ENCODE measurements around the gene ACOT9.
A peak's percentile ranks its signal among the peaks of the same experiment; 100 is the strongest.

The ACOT9 gene

DNA sequence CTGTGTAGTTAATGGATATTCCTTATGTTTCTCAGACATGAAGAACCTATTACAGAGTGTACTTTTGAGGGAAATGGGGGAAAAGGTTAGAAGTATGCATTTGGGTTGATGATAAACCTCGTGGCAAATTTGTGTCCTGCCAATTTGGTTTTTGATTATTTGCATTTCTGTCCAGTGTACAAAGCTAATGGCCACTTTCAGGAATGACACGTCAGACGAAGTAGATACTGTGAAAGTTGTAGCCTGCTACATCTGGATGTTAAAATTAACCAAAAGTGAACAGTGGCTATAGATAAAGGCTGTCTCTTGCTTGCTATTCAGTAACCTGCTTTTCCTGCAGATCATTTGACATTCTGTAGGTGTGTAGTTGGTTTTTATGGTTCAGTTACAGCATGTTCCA, 74.7 kb downstream of the ACOT9 start:
- TF ChIP-seq, protein P1, sequence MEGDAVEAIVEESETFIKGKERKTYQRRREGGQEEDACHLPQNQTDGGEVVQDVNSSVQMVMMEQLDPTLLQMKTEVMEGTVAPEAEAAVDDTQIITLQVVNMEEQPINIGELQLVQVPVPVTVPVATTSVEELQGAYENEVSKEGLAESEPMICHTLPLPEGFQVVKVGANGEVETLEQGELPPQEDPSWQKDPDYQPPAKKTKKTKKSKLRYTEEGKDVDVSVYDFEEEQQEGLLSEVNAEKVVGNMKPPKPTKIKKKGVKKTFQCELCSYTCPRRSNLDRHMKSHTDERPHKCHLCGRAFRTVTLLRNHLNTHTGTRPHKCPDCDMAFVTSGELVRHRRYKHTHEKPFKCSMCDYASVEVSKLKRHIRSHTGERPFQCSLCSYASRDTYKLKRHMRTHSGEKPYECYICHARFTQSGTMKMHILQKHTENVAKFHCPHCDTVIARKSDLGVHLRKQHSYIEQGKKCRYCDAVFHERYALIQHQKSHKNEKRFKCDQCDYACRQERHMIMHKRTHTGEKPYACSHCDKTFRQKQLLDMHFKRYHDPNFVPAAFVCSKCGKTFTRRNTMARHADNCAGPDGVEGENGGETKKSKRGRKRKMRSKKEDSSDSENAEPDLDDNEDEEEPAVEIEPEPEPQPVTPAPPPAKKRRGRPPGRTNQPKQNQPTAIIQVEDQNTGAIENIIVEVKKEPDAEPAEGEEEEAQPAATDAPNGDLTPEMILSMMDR (IDR thresholded peaks at IDR 0.05; ENCODE audit: low read depth, low read length): no peak
- peak in 1 of 2 donors; percentile 9 for DNase-seq (ENCODE audit: low read depth in 2 of 2)
- peak overlapping the region; percentile 71 to 75 for H3K4me3 ChIP-seq (replicated peaks in 1 of 2; ENCODE audit: low read depth in 2 of 2, low read length in 2 of 2)

DNA sequence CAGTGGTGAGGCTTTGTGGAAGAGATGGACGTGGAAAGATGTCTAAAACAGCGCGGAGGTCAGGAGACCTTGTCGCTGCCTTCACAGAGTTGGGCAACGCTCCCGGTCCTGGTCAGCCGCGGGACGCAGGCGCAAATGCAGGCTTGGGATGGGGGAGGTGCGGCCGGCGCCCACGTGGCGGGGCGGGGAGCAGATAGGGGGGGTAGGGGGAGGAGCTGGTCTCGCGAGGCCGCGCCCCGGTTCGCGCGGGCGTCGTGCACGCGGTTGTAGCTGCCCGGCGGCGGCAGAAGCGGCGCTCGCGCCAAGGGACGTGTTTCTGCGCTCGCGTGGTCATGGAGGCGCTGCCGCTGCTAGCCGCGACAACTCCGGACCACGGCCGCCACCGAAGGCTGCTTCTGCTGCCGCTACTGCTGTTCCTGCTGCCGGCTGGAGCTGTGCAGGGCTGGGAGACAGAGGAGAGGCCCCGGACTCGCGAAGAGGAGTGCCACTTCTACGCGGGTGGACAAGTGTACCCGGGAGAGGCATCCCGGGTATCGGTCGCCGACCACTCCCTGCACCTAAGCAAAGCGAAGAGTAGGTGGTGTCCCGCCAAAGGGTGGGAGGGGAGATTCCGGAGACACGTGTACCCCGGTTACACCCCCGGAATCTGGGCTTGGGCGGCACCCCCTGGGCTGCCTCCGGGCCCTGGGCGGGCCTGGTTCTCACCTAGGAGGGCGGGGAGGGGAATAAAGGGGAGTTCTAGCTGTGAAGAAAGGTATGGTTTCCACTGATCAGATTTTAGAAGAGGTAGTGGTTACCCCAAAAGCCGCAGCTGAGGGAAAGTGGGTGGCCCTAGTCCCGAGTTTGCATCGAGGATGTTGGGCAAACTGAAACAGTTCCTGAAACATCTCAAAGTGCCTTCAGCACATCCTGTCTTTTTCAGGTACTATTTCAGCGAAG, 75.6 kb downstream of the ACOT9 start, which contains the start of gene PRDX4:
Gene PRDX4, plus strand, starts transcription at position 255 of the 939 bp plus-strand sequence. Its CDS starts 78 bp downstream, at position 333.
- TF ChIP-seq, protein P1 (IDR thresholded peaks at IDR 0.05; ENCODE audit: low read depth, low read length): no peak
- peak; percentile 90 to 93 for DNase-seq (ENCODE audit: low read depth in 2 of 2)
- peak within 1 kb of the TSS; percentile 71 to 75 for H3K4me3 ChIP-seq (replicated peaks in 1 of 2; ENCODE audit: low read depth in 2 of 2, low read length in 2 of 2)

DNA sequence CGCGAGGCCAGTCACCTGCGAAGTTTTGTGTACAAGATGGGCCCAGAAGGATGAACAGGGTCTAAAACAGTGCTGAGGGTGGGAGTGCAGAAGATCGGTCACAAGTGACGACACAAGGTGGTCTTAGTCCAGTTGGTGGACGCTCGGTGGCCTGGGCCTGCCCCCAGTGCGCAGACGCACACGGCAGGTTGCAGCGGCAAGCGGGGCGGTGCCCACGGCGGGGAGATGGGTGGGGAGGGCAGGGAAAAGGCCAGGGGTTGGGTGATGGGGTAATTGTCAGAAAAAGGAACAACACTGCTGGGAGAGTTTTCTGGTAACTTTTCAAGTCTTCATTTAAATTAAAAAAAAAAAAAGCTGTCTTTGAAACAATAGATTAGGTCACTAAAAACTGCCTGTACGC, 76.8 kb downstream of the ACOT9 start:
- no peak for DNase-seq (ENCODE audit: low read depth in 2 of 2)
- TF ChIP-seq, protein P1 (IDR thresholded peaks at IDR 0.05; ENCODE audit: low read depth, low read length): no peak
- H3K4me3 ChIP-seq (replicated peaks in 1 of 2; ENCODE audit: low read depth in 2 of 2, low read length in 2 of 2): no peak overlapping the region

DNA sequence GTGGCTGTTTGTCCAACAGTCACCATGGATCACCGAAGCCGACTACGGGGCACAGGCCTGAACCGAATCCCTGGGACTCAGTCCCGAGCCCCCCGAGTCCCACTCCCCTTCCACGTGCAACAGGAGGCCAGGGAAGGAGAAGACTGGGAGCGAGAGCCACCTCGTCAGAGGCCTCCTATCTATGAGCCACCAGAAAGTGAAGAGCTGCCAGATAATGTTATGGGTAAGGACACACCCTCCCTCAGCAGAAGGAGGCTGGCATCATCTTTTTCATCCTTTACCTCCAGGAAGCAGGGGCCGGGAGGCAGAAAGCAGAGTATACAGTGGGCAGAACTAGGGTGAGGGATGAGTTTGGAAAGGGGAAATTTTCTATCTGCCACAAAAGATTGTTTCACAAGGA, 78.6 kb downstream of the ACOT9 start:
- no peak for DNase-seq (ENCODE audit: low read depth in 2 of 2)

DNA sequence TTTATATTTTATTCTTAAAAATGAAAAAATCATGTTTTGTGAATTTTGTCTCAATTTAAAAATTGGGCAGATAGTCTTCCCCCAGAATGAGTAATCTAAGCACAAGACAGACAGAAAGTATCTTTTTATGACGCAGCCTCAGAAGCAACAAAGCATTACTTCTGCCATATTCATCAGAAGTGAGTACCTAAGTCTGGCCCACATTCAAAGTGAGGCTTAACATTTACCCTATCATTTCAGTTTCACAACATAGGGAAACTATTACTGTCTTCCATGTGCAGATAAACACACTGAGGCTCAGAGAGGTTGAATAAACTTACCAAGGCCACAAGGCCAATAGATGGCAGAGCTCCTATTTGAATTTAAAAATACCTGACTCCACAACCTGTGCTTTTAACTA, 80.2 kb downstream of the ACOT9 start:
- no peak overlapping the region for H3K4me3 ChIP-seq (replicated peaks in 1 of 2; ENCODE audit: low read depth in 2 of 2, low read length in 2 of 2)
- DNase-seq (ENCODE audit: low read depth in 2 of 2): peak; percentile 17 to 72

More for the DNA sequence above, 78.6 kb downstream of the ACOT9 start:
- H3K4me3 ChIP-seq (replicated peaks in 1 of 2; ENCODE audit: low read depth in 2 of 2, low read length in 2 of 2): no peak overlapping the region
- TF ChIP-seq, protein P1 (IDR thresholded peaks at IDR 0.05; ENCODE audit: low read depth, low read length): no peak

DNA sequence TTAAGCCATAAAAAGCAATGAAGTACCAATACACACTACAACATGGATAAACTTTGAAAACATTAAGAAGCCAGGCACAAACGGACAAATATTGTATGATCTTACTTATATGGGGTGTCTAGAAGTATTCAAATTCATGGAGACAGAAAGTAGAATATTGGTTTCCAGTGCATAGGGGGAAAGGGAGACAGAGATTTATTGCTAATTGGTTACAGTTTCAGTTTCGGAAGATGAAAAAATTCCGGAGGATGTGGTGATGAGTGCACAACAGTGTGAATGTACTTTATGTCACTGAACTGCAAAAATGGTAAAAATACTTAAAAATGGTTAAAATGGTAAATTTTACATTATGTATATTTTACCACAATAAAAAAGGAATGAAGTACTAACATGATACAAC, 80.9 kb downstream of the ACOT9 start:
- TF ChIP-seq, protein P1 (IDR thresholded peaks at IDR 0.05; ENCODE audit: low read depth, low read length): no peak
- H3K4me3 ChIP-seq (replicated peaks in 1 of 2; ENCODE audit: low read depth in 2 of 2, low read length in 2 of 2): no peak overlapping the region
- no peak for DNase-seq (ENCODE audit: low read depth in 2 of 2)

More for the DNA sequence above, 80.2 kb downstream of the ACOT9 start:
- TF ChIP-seq, protein P1 (IDR thresholded peaks at IDR 0.05; ENCODE audit: low read depth, low read length): no peak
